Measurements from ENCODE around the gene GATD1. TPM values are rescaled to one million over a fixed set of nuclear protein-coding genes. Genes with fewer than 3 reads are reported as not detected.

GATD1 gene
- total RNA-seq, 1 donor from 2014 or later: 94.9 TPM

DNA sequence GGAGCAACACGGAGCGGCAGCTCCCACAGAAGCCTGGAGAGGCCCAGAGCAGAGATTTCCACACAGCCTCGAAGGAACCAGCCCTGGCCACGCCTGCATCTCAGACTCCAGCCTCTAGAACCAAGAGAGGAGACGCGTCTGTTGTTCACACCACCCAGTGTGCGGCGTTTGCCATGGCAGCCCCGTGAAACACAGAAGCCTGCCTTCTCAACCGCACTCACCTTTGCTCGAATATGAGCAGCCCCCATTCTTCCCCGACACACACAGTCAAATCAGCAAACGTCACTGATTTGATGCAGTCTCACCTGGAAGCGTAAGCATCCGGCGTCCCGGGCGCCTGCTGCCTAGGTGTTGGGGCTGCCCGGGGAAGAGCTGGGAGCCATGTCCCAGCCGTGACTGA is 44.2 kb downstream of the GATD1 start:
- peaks cover 21% of the 10 kb centered on the region for H3K27me3 Mint-ChIP-seq (ENCODE audit: low read depth)
- H3K36me3 Mint-ChIP-seq (ENCODE audit: low read depth): peaks cover 3% of the 10 kb centered on the region
- no peak overlapping the region for H3K4me3 Mint-ChIP-seq
- TF ChIP-seq, protein P1, sequence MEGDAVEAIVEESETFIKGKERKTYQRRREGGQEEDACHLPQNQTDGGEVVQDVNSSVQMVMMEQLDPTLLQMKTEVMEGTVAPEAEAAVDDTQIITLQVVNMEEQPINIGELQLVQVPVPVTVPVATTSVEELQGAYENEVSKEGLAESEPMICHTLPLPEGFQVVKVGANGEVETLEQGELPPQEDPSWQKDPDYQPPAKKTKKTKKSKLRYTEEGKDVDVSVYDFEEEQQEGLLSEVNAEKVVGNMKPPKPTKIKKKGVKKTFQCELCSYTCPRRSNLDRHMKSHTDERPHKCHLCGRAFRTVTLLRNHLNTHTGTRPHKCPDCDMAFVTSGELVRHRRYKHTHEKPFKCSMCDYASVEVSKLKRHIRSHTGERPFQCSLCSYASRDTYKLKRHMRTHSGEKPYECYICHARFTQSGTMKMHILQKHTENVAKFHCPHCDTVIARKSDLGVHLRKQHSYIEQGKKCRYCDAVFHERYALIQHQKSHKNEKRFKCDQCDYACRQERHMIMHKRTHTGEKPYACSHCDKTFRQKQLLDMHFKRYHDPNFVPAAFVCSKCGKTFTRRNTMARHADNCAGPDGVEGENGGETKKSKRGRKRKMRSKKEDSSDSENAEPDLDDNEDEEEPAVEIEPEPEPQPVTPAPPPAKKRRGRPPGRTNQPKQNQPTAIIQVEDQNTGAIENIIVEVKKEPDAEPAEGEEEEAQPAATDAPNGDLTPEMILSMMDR (conservative IDR thresholded peaks at IDR 0.05): no peak
- H3K9me3 Mint-ChIP-seq: peaks cover 3% of the 10 kb centered on the region
- peaks cover 21% of the 10 kb centered on the region for H3K4me1 Mint-ChIP-seq
- DNase-seq (ENCODE audit: low read depth, low spot score): no peak
- H3K27ac Mint-ChIP-seq (ENCODE audit: unreplicated experiment): no peak overlapping the region

DNA sequence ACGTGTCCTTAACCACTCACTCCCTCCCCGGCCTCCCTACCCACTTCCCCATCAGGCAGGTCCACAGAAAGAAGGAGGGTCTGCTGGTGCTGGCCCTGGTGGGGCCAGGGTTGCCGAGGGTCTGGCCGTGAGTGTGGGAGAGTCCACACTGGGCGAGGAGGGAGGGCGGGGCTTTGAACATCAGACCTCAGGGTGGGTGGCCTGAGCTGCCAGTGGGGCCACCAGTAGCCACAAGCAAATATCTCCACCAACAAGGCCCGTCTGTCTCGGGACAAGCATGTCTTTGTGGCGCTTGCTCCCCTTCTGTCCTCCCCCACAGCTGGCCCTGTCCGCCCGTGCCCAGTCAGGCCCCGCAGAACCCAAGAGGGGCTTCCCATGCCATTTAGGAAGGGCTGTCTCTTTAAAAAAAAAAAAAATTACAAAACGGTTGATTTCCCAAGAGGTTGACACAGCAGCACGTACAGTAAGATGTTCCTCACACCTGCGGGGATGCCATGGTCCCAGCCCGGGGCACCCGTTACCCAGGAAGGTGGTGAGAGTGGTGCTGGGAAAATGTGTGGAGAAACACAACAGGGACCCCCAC is 47.7 kb downstream of the GATD1 start:
- no peaks in the 10 kb centered on the region for H3K36me3 Mint-ChIP-seq (ENCODE audit: low read depth)
- TF ChIP-seq, protein P1 (conservative IDR thresholded peaks at IDR 0.05): no peak
- no peak for DNase-seq (ENCODE audit: low read depth, low spot score)
- H3K27me3 Mint-ChIP-seq (ENCODE audit: low read depth): peaks cover 39% of the 10 kb centered on the region
- H3K27ac Mint-ChIP-seq (ENCODE audit: unreplicated experiment): peak overlapping the region; percentile 70
- H3K4me1 Mint-ChIP-seq: peaks cover 8% of the 10 kb centered on the region
- H3K4me3 Mint-ChIP-seq: peak overlapping the region; percentile 48
- H3K9me3 Mint-ChIP-seq: no peaks in the 10 kb centered on the region

DNA sequence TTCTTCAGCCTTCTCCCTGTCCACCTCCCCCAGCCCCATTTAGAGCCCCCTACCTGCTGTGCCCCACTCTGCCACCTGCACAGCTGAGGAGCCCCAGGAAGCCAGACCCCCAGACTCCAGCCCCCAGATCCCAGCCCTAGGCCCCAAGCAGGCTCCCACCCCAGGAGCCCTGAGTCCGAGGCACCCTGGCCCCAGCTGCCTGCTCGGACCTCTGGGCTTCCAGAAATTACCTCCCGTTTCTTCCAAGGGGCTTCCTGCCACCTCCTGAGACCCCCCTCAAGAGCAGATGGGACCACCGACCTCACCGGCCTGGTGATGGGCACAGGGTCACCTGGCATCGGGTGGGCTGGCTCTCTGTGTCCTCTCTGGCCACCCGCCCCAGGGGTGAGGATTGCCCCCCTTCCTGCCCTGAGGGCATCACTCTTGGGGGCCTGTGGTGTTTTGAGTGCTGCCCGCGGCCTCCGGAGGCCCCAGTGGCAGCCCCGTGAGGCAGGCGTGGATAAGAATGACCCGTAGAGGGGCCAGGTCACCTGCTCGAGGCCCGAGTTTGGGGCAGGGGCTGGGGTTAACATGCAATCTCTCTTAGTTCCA is 48.3 kb downstream of the GATD1 start:
- no peak overlapping the region for H3K27ac Mint-ChIP-seq (ENCODE audit: unreplicated experiment)
- peaks cover 8% of the 10 kb centered on the region for H3K4me1 Mint-ChIP-seq
- no peaks in the 10 kb centered on the region for H3K9me3 Mint-ChIP-seq
- H3K27me3 Mint-ChIP-seq (ENCODE audit: low read depth): peaks cover 44% of the 10 kb centered on the region
- TF ChIP-seq, protein P1 (conservative IDR thresholded peaks at IDR 0.05): no peak
- DNase-seq (ENCODE audit: low read depth, low spot score): no peak
- H3K4me3 Mint-ChIP-seq: no peak overlapping the region
- no peaks in the 10 kb centered on the region for H3K36me3 Mint-ChIP-seq (ENCODE audit: low read depth)

DNA sequence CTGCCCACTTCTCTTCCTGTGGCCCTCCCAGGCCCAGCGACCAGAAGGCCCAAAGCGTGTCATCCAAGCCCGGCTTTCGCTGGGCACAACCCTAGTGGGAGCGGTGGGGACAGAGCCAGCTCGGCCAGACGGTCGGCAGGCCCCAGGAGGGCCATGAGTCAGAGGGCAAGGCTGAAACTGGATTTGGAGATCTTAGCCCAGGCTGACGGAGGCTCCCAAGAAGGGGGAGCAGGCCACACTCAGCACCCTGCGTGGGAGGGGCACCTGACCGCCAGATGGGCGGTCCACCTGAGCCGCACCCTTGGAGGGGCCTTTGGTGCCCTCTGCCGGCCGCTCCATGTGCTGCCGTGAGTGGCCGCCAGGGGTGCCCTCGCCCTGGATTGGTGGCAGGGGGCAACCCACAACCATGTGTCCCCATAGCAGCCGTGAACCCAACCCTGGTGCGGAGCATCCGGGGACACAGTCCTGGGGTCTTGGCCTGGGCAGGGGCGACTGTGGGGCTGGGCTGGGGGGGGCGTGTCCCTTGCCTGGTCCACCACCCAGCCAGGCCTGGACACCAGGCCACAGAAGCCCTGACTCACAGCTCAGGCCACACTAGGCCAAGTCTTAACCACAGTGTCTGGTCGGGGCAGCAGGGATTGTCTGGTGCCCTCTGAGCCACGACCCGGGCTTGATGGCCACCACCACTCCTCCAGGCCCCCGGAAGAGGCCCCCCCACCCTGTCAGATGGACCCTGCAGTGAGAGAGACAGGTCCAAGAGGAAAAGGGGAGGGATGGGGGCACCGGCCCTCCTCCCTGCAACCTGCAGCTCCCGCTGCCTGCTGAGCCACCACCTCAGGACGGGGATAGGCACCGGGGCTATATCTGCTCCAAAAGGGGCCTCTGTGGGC is 49.2 kb downstream of the GATD1 start:
- peaks cover 51% of the 10 kb centered on the region for H3K27me3 Mint-ChIP-seq (ENCODE audit: low read depth)
- peak; percentile 79 for DNase-seq (ENCODE audit: low read depth, low spot score)
- no peak overlapping the region for H3K4me3 Mint-ChIP-seq
- H3K36me3 Mint-ChIP-seq (ENCODE audit: low read depth): no peaks in the 10 kb centered on the region
- no peak overlapping the region for H3K27ac Mint-ChIP-seq (ENCODE audit: unreplicated experiment)
- H3K9me3 Mint-ChIP-seq: no peaks in the 10 kb centered on the region
- TF ChIP-seq, protein P1 (conservative IDR thresholded peaks at IDR 0.05): peak; percentile 95
- peaks cover 8% of the 10 kb centered on the region for H3K4me1 Mint-ChIP-seq

DNA sequence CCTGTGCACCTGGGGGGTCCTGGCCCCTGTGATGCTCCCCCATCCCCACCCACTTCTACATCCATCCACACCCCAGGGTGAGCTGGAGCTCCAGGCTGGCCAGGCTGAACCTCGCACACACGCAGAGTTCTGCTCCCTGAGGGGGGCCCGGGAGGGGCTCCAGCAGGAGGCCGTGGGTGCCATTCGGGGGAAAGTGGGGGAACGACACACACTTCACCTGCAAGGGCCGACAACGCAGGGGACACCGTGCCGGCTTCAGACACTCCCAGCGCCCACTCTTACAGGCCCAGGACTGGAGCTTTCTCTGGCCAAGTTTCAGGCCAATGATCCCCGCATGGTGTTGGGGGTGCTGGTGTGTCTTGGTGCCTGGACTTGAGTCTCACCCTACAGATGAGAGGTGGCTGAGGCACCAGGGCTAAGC is 50.0 kb downstream of the GATD1 start:
- peaks cover 54% of the 10 kb centered on the region for H3K27me3 Mint-ChIP-seq (ENCODE audit: low read depth)
- peaks cover 8% of the 10 kb centered on the region for H3K4me1 Mint-ChIP-seq
- no peak for DNase-seq (ENCODE audit: low read depth, low spot score)
- TF ChIP-seq, protein P1 (conservative IDR thresholded peaks at IDR 0.05): no peak
- no peak overlapping the region for H3K27ac Mint-ChIP-seq (ENCODE audit: unreplicated experiment)
- H3K4me3 Mint-ChIP-seq: no peak overlapping the region
- no peaks in the 10 kb centered on the region for H3K9me3 Mint-ChIP-seq
- H3K36me3 Mint-ChIP-seq (ENCODE audit: low read depth): no peaks in the 10 kb centered on the region
